Raji (cell line): ENCODE measurements around the gene DISC1.

Experiments used
- POLR2A ChIP-seq: IDR thresholded peaks from 2 replicates; pipeline ENCODE4 v1.6.1; 2011; ENCODE audit warnings: low read depth, low read length, control low read depth; ENCODE audit not compliant: insufficient read depth

Gene DISC1

DNA sequence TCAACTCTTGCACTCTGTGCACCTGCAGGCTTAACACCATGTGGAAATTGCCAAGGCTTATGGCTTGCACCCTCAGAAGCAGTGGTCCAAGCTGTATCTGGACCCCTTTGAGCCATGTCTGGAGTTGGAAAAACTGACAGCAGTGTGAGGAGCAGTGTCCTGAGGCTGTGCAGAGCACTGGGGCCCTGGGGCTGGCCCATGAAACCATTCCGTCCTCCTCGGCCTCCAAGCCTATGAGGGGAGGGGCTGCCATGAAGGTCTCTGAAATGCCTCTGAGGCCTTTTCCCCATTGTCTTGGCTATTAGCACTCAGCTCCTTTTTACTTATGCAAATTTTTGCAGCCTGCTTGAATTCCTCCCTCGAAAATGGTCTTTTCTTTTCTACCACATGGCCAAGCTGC, 126.7 kb downstream of the DISC1 start:
- no peak for TF ChIP-seq POLR2A

DNA sequence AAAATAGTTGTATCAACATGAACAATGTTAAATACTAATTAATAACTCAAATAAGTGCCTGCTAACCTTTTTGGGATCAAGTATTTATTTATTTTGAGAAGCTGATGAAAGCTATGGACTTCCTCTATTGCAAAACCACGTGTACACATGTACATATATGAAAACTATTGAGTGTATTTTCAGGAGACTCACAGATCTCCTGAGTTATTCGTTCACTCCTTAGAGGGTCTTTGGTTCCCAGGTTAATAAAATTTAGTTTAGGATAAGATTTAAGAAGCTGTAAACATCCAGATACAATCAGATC, 130.5 kb downstream of the DISC1 start:
- no peak for TF ChIP-seq POLR2A

GRCh38 chr1:231757759-231758158, 131.2 kb downstream of the DISC1 start:
- no peak for TF ChIP-seq POLR2A

DNA sequence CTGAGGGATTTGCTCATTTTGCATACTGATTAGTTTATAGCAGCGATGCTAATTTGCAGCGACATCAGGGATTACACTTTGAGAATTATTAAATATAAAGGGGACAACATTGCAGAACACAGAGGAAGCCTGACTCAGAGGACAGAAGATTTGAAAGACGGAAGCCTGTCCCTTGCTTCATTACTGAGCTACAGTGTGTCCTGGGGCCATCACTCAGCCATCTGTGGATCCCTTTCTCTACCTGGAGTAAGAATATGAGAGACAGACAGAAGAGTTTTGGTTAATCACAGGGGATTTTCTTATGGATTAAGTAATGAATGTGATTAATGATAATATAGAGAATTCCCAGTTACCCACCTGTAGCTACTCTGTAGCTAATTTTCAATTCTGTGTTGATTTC, 134.7 kb downstream of the DISC1 start:
- no peak for TF ChIP-seq POLR2A

GRCh38 chr1:231761747-231762541, 135.4 kb downstream of the DISC1 start:
- TF ChIP-seq POLR2A: no peak

- no peak for TF ChIP-seq POLR2A
Measured at GRCh38 chr1:231763456-231763855, 136.9 kb downstream of the DISC1 start.

- TF ChIP-seq POLR2A: no peak
Measured at GRCh38 chr1:231767471-231767870, 140.9 kb downstream of the DISC1 start.

DNA sequence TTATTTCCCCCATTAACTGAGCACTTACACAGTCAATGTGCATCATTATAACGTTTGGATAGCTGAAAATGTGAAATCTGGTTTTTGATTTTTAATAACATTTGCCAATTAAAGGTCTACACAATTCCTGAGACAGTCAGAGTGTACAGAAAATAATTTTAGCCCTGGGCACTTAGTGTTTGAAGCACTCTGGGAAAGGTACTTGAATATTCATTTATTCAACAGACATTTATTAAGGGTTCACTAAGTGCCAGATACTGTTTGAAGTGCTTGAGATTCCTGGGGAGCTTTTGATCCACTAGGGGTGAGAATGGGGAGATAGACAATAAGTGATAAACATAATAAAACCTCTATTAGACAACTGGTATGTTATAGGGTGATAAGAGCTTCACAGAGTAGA, 141.8 kb downstream of the DISC1 start:
- TF ChIP-seq POLR2A: no peak

DNA sequence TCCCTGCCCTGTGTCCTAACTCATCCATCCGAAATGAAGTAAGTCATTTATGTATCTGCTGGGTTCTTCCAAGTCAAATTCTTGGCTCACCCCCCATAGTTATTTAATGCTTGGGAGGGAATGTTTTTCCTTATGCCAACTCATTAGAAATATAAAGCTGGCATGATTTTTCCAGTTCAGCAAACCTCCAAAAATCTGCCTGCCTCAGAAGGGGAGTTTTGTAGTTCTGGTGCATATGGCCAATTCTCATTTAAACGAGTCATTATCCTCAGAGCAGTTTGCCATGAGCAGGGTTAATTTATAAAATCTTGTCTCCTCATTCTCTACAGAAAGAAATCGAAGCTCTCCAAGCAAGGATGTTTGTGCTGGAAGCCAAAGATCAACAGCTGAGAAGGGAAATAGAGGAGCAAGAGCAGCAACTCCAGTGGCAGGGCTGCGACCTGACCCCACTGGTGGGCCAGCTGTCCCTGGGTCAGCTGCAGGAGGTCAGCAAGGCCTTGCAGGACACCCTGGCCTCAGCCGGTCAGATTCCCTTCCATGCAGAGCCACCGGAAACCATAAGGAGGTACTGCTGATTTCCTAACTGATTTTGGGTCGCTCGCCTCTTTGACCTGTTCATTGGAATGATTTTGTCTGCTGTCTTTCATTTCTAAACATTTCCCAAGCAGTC, 144.1 kb downstream of the DISC1 start:
- TF ChIP-seq POLR2A: no peak

GRCh38 chr1:231774719-231775335, 148.2 kb downstream of the DISC1 start:
- TF ChIP-seq POLR2A: no peak

DNA sequence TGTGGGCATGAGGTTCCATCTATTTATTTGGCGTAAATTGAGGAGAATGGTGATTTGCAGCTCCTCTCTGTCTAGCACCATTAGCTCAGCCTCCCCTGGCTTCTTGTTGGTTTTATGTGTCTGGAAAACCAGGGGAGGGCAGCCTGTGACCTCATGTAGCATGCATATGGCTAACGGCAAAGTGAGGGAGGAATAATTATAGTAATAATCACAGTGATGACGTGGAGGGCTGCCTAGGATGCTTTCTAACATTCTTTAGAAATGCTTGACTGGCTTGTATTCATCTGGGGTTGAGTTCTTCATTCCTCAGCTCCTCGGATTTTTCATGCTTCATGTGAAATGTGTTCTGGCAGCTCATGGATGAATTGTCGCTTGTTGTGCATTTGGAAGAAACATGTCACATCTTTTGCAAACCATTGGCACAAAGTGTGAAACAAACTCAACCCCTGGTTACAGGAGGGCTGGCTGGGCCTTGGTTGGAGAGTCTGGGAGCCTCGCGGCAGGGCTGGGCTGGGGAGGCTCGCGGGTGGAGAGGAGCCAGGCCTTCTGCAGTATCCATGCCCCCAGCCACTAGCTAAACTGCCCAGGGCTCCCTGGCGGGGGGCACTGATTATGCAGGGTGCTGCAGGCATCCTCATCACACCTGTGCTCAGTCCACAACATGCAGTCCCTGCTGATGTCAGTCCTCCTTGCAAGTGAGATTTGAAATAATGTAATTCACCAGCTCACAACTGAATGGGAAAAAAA, 149.6 kb downstream of the DISC1 start:
- no peak for TF ChIP-seq POLR2A

DNA sequence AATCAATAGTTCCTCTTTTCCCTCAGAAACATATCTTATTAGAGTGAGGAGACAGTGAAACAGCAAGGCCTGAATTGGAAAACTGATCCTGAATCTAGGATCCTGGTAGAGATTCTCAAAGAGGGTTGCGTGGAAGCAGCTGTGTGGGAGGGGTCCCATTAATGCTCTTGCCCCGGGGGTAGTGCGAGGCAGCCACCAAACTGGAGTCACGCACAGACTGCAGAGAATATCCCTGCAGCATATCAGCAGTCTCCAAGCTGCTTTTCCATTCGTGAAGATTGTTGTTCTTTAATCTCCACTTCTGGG, 150.1 kb downstream of the DISC1 start:
- TF ChIP-seq POLR2A: no peak

DNA sequence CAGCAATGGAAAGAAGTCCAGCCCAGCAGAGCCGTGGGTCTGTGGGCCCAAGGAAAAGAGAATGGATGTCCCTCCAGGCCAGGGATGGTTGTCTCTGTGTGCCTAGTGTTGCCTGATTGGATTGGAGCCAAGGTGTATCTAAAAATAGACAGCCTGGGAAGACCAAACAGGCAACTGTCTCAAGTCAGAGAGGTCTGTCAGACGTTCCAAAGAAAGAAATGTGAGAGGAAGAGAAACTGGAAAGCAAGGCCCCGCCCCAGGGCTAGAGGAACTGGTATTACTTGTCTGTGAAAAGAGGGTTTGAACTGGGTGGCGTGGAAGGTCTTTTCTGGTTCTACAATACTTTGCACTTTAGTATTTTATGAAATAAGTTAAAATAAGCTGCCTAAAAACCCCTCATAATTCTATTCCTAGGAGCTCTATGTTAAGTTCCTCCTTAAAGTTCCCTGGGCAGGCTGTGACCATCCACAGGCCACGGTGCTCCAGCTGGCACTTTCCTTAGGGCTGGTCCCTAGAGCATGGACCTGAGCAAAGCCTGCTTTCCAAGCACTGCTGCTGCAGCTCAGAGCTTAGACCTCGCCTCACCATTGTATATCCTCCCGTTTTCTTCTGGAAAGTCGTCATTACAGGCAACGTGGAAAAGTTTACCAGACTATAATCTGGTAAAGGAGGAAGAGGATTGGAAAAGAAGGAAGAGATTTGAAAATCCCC, 151.6 kb downstream of the DISC1 start:
- TF ChIP-seq POLR2A: no peak

DNA sequence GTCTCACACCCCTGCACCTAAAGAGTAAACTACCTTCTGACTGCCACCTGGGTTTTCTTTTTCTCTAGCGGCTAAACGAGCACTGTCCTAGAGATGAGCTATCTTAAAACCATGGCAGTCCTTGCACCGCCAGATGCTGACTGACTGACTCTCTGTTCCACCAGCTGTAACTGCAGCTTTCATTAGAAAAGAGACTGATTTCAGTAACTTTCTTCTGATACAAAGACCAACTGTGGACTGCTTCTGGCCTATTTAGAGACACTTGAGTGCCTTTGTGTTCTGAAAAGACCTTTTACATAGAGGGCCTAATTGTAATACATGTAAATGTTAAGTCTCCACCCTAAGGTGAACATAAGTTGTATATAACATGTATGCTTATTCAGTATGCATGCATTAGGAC, 152.5 kb downstream of the DISC1 start:
- TF ChIP-seq POLR2A: no peak

GRCh38 chr1:231781892-231782291, 155.3 kb downstream of the DISC1 start:
- no peak for TF ChIP-seq POLR2A
